Jurkat, Clone E6-1 (cell line): Measurements from ENCODE around the gene CHURC1.

Experiments used
- DNase-seq: peaks from one replicate; pipeline ENCODE4 v3.0.0-alpha.2; 2011; ENCODE audit warnings: low read depth, low spot score
- H3K4me3 ChIP-seq: 2 replicates; pipeline ENCODE4 v1.5.1; 2011; ENCODE audit warnings: mild to moderate bottlenecking, low read length, control low read depth, moderate library complexity

Gene CHURC1

DNA sequence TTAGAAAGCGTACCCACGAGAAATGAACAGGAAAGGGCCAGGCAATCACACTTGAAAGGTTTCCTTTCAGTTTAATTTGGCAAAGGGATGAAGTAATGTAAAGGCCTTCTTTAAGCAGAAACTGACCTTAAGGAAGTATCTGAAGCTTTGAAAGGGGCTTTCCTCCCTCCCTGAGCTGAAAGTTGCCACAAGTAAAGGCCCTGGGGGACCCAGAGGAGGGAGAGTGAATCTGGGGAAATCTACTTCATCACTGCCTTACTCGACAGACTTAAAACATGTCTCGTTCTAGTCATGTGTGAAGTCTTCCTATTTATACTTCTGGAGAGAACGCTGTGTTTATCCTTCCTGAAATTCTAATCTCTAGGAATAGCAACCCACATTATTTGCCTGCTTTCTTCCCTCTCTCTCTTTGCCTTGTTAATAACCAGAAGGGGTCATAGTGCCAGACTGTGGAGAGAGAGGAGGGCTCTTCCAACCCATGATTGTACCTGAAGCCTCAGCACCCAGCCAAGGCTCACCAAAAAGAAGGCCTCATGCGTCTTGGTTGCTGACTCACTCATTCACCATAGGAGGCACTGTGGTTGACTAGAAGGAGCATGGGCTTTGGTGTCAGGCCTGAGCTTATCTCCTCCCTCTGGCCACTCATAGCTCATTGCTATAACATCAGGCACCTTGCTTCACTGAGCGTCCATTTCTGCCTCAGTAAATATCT is 38.5 kb downstream of the CHURC1 start:
- DNase-seq = peak; percentile 22
- H3K4me3 ChIP-seq = no peak overlapping the region

DNA sequence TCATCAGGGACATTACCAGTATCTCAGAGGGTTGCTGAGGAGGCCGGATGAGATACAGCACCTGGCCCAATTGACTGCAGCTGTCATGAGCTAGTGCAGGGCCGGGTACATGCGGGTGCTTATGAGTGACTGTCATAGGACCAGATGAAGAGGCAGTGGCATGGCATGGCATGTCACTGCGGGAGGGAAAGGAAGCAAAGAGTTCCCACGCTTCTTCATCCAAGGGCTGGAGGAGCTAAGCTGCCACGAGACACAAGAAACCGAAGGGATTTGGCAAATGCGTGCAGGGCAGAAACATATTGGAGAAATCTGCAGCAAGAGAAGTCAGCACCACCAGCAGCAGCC is 39.0 kb downstream of the CHURC1 start:
- DNase-seq = no peak
- H3K4me3 ChIP-seq = no peak overlapping the region

DNA sequence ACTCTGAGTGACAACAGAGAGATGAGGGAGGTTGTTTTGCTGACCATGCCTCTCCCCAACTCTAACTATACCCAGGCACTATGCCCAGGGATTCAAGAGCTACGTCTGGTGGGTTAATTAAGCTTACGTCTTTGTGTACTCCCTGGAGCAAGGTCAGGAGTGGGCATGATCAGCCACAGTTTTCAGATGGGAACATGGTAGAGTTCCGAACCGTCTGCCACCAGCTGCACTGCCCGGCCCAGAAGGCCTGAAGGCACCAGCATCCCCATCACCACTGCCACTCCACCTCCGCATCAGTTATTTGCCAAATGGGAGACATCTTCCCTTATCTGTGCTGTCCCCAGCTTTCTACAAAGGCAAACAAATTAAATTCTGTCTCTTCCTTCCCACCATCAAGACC is 39.4 kb downstream of the CHURC1 start:
- H3K4me3 ChIP-seq = no peak overlapping the region
- no peak for DNase-seq

GRCh38 chr14:64954491-64955240 is 40.4 kb downstream of the CHURC1 start:
- DNase-seq = no peak
- H3K4me3 ChIP-seq = no peak overlapping the region

DNA sequence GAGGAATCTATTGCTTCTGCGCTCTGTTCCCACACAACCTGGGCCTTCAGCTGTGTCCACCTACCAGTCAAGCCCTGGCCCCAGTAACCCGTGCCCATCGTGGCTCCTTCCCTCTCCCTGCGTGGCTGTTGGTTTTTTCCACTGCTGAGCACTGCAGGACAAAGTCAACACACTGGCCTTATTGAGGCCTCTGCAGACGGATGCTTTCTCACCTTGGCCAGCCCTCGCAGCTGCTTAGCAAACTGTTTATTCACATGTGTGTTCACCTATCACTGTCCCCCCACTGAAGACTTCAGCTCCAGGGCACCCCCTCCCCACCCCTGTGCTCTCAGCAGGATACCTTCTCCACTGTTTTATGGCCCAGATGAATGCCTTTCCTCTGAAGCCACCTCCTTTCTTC is 41.0 kb downstream of the CHURC1 start:
- no peak for DNase-seq
- H3K4me3 ChIP-seq = no peak overlapping the region

GRCh38 chr14:64956697-64957406 is 42.6 kb downstream of the CHURC1 start:
- no peak overlapping the region for H3K4me3 ChIP-seq
- no peak for DNase-seq

- no peak for DNase-seq
- no peak overlapping the region for H3K4me3 ChIP-seq
These were observed 43.9 kb downstream of the CHURC1 start for GRCh38 chr14:64958201-64958600.

GRCh38 chr14:64958743-64959142 is 44.5 kb downstream of the CHURC1 start:
- H3K4me3 ChIP-seq = no peak overlapping the region
- DNase-seq = no peak

GRCh38 chr14:64960762-64961276 is 46.6 kb downstream of the CHURC1 start:
- no peak for DNase-seq
- no peak overlapping the region for H3K4me3 ChIP-seq

GRCh38 chr14:64963611-64964010 is 49.4 kb downstream of the CHURC1 start:
- no peak for DNase-seq
- no peak overlapping the region for H3K4me3 ChIP-seq

DNA sequence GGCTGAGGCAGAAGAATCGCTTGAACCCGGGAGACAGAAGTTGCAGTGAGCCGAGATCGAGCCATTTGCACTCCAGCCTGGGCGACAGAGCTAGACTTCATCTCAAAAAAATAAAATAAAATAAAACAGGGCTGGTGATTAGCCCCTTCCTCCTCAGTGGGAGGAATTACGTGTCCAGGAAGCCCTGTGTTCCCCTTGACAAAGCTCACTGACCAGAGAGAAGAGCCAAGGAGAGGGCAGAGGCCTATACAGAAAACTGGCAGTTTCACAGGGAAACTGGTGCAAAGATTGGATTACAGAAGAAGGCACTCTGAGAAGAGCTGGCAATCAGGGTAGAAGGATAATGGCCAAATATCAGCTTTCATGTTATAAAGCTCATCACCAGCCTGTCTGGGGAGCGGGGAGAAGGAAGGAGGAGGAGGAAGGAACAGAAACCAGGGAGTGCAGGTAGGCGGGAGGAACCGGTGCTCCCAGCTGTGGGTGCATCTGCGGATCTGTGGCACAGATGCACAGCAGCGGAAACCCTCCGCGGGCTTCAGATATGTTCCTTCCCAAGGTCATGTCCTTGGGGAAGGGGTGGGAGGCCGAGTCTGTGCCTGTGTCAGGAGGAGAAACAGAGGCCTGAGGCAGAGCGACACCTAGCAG is 51.2 kb downstream of the CHURC1 start:
- DNase-seq = no peak
- no peak overlapping the region for H3K4me3 ChIP-seq

GRCh38 chr14:64966976-64967375 is 52.7 kb downstream of the CHURC1 start:
- H3K4me3 ChIP-seq = no peak overlapping the region
- DNase-seq = no peak

DNA sequence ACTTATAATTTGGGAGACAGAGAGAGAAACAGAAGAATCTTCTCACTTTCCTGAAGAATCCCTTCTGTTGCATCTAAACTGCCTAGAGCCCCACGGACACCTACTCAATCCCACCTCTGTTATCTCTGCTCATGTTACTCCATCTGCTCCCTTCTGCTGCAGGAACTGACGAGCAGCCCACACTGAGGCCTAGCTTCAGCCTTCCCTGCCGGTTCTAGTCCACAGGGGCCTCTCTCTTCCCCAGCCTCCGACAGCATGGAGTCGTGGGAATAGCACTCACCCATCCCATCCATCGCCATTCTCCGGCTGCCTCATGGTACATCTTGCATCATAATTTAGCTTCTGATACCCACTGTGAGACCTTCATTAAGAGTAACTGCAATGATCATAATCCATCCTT is 53.9 kb downstream of the CHURC1 start:
- no peak for DNase-seq

GRCh38 chr14:64968651-64969050 is 54.4 kb downstream of the CHURC1 start:
- DNase-seq = no peak
- H3K4me3 ChIP-seq = no peak overlapping the region

More for the DNA sequence above, 53.9 kb downstream of the CHURC1 start:
- no peak overlapping the region for H3K4me3 ChIP-seq

- DNase-seq = no peak
- H3K4me3 ChIP-seq = no peak overlapping the region
These were observed 55.8 kb downstream of the CHURC1 start for GRCh38 chr14:64970041-64970440.

- DNase-seq = no peak
- H3K4me3 ChIP-seq = peak overlapping the region; percentile 62
These were observed 56.7 kb downstream of the CHURC1 start for GRCh38 chr14:64970776-64971477.

DNA sequence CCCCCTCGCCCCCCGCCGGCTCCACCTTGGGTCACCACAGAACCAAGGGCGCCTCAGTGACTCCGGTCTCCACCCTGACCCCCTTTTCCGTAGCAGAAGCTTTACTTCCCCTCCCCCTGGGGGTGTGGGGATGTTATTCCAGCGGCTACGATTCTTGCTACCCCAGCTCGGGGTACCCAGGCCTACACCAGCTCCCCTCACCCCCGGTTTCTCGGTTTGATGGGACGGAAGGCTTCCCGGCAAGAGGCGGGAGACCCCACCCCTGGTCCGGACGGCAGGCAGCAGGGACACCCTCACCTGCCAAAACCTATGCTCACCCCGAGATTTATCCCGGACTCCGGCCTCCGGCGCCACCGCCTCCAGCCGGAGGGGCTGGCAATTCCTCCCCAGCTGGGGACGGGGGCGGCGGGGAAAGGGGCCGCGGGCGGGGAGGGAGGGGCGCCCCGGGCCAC is 57.3 kb downstream of the CHURC1 start:
- H3K4me3 ChIP-seq = peak overlapping the region; percentile 62
- no peak for DNase-seq

DNA sequence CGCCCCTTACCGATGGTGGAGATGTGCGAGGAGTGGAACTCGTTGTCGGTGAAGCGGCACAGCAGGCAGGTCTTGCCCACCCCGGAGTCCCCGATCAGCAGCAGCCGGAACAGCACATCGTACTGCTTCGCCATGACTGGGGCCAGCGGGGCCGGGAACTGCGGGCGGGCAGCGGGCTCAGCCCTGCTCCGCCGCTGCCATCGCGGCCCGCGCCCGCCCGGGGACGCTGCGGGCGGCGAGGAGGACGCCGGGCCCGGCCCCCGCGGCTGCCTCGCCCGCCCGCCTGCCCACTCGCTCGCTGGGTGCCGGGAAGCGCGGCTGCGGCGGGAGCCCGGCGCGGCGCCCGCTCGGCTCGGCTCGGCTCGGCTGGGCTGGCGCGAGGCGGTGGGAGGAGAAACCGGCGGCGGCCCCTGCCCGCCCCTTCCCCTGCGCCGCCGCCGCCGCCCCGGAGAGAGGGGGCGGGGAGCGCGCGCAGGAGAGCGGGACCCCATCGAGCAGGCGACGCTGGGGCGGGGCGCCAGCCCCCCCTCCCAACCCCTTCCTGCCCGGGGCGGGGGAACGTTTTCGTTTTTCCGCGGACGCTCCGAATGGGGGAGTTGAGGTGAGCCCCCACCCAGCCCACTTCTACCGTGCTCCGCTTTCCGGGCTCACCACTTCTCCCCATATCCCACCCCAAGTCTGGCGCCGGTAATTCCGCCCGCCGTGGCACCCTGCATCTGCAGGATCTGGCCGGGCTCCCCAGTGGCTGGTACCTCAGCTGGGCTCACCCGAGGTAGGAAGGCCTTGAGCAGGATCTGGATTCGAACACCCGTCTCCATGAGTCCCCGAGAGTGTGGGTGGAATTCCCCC is 57.9 kb downstream of the CHURC1 start, which contains the start of gene RAB15:
TSS of gene RAB15 (minus strand) at position 394 of the 849 bp plus-strand sequence. CDS start at position 134, 260 bp downstream.
- peak within 1 kb of the TSS; percentile 69 for H3K4me3 ChIP-seq
- no peak for DNase-seq
